GM19238 (cell line): ENCODE data around the gene PCSK9.

Experiments
- DNase-seq: peaks from one replicate; pipeline ENCODE4 v3.0.0; 2011; ENCODE audit warnings: low spot score; ENCODE audit not compliant: insufficient read length

Gene PCSK9

GRCh38 chr1:55043726-55044125, 4.4 kb downstream of the PCSK9 start:
- no peak for DNase-seq

- DNase-seq = no peak
Measured at GRCh38 chr1:55044617-55045397, 5.5 kb downstream of the PCSK9 start.

- DNase-seq = no peak
Measured at GRCh38 chr1:55045430-55045829, 6.1 kb downstream of the PCSK9 start.

- DNase-seq = no peak
Measured at GRCh38 chr1:55046871-55047270, 7.5 kb downstream of the PCSK9 start.

- DNase-seq = no peak
Measured at GRCh38 chr1:55047611-55048010, 8.3 kb downstream of the PCSK9 start.

GRCh38 chr1:55048453-55049270, 9.3 kb downstream of the PCSK9 start:
- DNase-seq = no peak

GRCh38 chr1:55049271-55049913, 10.0 kb downstream of the PCSK9 start:
- DNase-seq = no peak

GRCh38 chr1:55049914-55050278, 10.5 kb downstream of the PCSK9 start:
- DNase-seq = no peak

GRCh38 chr1:55050283-55050682, 10.9 kb downstream of the PCSK9 start:
- DNase-seq = no peak

- DNase-seq = no peak
Measured at GRCh38 chr1:55051169-55051568, 11.8 kb downstream of the PCSK9 start.

- DNase-seq = no peak
Measured at GRCh38 chr1:55051621-55052020, 12.3 kb downstream of the PCSK9 start.

- DNase-seq = no peak
Measured at GRCh38 chr1:55052221-55053142, 13.1 kb downstream of the PCSK9 start.

GRCh38 chr1:55053265-55053954, 14.1 kb downstream of the PCSK9 start:
- DNase-seq = no peak

- no peak for DNase-seq
Measured at GRCh38 chr1:55054396-55054795, 15.0 kb downstream of the PCSK9 start.

- no peak for DNase-seq
Measured at GRCh38 chr1:55055084-55055882, 15.9 kb downstream of the PCSK9 start.

GRCh38 chr1:55055951-55056631, 16.7 kb downstream of the PCSK9 start:
- no peak for DNase-seq

GRCh38 chr1:55056632-55056992, 17.3 kb downstream of the PCSK9 start:
- DNase-seq = no peak

GRCh38 chr1:55057270-55057955, 18.1 kb downstream of the PCSK9 start:
- DNase-seq = no peak

- no peak for DNase-seq
Measured at GRCh38 chr1:55057956-55058298, 18.6 kb downstream of the PCSK9 start.
